ENCODE results near the gene LRG1. TPM values are rescaled to one million over a fixed set of nuclear protein-coding genes. Genes with fewer than 3 reads are reported as not detected.

LRG1 gene
- polyA plus RNA-seq, 1 of the 3 experiments (the other 2 are of a cell fraction): 0.12 TPM

DNA sequence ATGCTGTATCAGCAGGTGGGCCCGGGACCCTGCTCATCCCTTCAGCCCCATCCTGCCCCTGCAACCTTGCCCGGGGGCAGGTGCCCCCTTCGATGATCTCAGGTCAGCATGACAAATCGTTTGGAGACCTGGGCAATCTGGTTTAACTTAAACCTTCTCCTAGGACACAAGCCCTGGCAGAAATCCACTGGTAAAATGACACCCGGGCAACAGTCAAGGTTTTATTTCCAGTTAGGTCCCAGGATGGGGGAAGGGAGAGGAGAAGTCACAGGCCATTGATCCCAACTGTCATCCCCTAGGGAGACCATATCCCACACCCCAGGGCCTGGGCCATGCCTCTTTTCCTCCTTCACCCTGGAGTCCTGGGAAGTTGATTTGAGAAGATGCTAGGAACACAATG, 3.0 kb downstream of the LRG1 start:
- H3K79me2 ChIP-seq (ENCODE audit: insufficient read depth): no peaks in the 10 kb centered on the region
- no peak for TF ChIP-seq GABPA (IDR thresholded peaks at IDR 0.05; ENCODE audit: low read depth)
- no peak for TF ChIP-seq FOXJ3 (CRISPR knock-in tag; IDR thresholded peaks at IDR 0.05)
- TF ChIP-seq TCF12 (IDR thresholded peaks at IDR 0.05): peak; percentile 60
- no peak for TF ChIP-seq POLR2AphosphoS5 (IDR thresholded peaks at IDR 0.05; ENCODE audit: low read depth, low read length)
- no peak overlapping the region for H3K4me2 ChIP-seq
- CTCF ChIA-PET: interaction anchor here (0.6 to 5.7 kb wide), 4 partner anchors 10 to 195 kb away, joined by 3 to 78 read pairs (median 4); no protein-coding TSS in a partner anchor
- no peak overlapping the region for H3K27ac ChIP-seq (ENCODE audit: low read depth in 2 of 2, low read length in 1 of 2)
- H3F3A ChIP-seq (replicated peaks; ENCODE audit: insufficient read depth): no peaks in the 10 kb centered on the region
- no peak overlapping the region for H3K4me3 ChIP-seq (ENCODE audit: low read depth in 2 of 2, low read length in 1 of 2)
- 18% methylated on average over 4 of the region's 5 CpGs for WGBS (ENCODE audit: low lambda C conversion rate)
- no peaks in the 10 kb centered on the region for H4K20me1 ChIP-seq (ENCODE audit: insufficient read depth)
- DNase-seq: peak; percentile 36
- no peaks in the 10 kb centered on the region for H3K36me3 ChIP-seq (replicated peaks in 1 of 2; ENCODE audit: control insufficient read depth in 1 of 2, insufficient read depth in 2 of 2, low read length in 1 of 2)
- H3K27me3 ChIP-seq (ENCODE audit: insufficient read depth): peaks cover 18% of the 10 kb centered on the region; the same call in 1 of the 2 replicates
- H3K4me1 ChIP-seq (ENCODE audit: control insufficient read depth in 1 of 2, insufficient read depth in 2 of 2, low read depth in 1 of 2, low read length in 1 of 2): peaks cover 0 to 13% of the 10 kb centered on the region in 2 experiments; a peak in 2 of 4 replicates
- POLR2A ChIA-PET: no interaction called here
- no peak overlapping the region for H3K9ac ChIP-seq
- H3K9me3 ChIP-seq: no peaks in the 10 kb centered on the region
- H2AFZ ChIP-seq (ENCODE audit: low read depth): no peak overlapping the region
- no peaks in the 10 kb centered on the region for H3K9me2 ChIP-seq

DNA sequence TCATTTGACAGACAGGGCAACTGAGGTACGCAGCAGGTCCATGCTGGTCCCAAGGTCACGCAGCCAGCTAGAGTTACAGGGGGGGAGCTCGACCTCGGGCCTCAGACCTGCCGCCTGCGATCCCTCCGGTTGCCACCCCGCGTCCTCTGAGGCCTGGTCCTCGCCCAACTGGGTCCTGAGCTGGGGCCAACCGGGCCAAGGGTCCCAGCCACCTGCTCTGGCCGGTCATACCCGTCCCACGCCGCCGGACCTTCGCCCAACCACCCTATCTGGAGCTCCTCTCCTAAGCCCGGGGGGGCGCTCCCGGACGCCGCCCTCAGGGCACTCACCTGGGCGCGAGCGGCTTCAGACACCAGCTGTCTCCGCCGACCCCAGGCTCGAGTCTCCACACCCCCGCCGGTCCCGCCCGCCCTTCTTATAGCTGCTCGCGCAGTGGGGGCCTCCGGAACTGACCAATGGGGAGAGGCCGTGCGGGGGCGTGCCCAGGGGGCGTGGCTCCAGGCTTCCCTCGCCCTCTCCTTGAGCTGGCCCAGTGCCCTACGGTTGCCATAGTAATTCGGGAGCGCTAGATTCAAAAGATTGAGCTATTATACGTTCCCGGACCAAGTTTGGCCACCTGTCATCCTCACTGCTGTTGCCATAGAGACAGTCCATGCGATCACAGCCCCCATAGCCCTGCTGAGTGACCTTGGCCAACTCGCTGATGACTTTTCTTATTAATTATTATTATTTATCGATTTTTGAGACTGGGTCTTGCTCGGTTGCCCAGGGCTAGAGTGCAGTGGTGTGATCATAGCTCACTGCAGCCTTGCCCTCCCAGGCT, 4.8 kb downstream of the LRG1 start, which contains the start of gene PLIN5:
TSS of gene PLIN5 (minus strand) at position 389 of the 823 bp plus-strand sequence. CDS start 1,150 bp downstream, outside the sequence.
- H3K79me2 ChIP-seq (ENCODE audit: insufficient read depth): no peaks in the 10 kb centered on the region
- 0 out of 2 replicates have a peak, but pooled peaks have one; percentile 8 for TF ChIP-seq NRF1 (IDR thresholded peaks at IDR 0.05; ENCODE audit: low read depth, low read length)
- TF ChIP-seq, protein P1, sequence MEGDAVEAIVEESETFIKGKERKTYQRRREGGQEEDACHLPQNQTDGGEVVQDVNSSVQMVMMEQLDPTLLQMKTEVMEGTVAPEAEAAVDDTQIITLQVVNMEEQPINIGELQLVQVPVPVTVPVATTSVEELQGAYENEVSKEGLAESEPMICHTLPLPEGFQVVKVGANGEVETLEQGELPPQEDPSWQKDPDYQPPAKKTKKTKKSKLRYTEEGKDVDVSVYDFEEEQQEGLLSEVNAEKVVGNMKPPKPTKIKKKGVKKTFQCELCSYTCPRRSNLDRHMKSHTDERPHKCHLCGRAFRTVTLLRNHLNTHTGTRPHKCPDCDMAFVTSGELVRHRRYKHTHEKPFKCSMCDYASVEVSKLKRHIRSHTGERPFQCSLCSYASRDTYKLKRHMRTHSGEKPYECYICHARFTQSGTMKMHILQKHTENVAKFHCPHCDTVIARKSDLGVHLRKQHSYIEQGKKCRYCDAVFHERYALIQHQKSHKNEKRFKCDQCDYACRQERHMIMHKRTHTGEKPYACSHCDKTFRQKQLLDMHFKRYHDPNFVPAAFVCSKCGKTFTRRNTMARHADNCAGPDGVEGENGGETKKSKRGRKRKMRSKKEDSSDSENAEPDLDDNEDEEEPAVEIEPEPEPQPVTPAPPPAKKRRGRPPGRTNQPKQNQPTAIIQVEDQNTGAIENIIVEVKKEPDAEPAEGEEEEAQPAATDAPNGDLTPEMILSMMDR (IDR thresholded peaks at IDR 0.05): 0 out of 2 replicates have a peak, but pooled peaks have one; percentile 10
- 0 out of 2 replicates have a peak, but pooled peaks have one; percentile 29 for TF ChIP-seq NFIC (IDR thresholded peaks at IDR 0.05; ENCODE audit: borderline replicate concordance)
- TF ChIP-seq FOXM1 (IDR thresholded peaks at IDR 0.05; ENCODE audit: low read depth): no peak
- TF ChIP-seq SIN3A (IDR thresholded peaks at IDR 0.05; ENCODE audit: borderline replicate concordance, low read depth, low read length): peak; percentile 43; the same call in 1 of the 2 replicates
- TF ChIP-seq RCOR1 (IDR thresholded peaks at IDR 0.05; ENCODE audit: low read length): no peak
- TF ChIP-seq JUND (IDR thresholded peaks at IDR 0.05): no peak
- TF ChIP-seq MXI1 (IDR thresholded peaks at IDR 0.05; ENCODE audit: low read depth, low read length): peak; percentile 77
- TF ChIP-seq RAD21 (IDR thresholded peaks at IDR 0.05; ENCODE audit: low read length): no peak
- no peak for TF ChIP-seq ELF1 (IDR thresholded peaks at IDR 0.05)
- TF ChIP-seq POLR2AphosphoS5 (IDR thresholded peaks at IDR 0.05; ENCODE audit: low read depth, low read length): no peak
- no peak for TF ChIP-seq EZH2phosphoT487 (IDR thresholded peaks at IDR 0.05; ENCODE audit: borderline replicate concordance, low read depth)
- TF ChIP-seq YY1 (IDR thresholded peaks at IDR 0.05; ENCODE audit: low read depth): no peak
- peak within 1 kb of the TSS; percentile 29 to 31; a peak in 3 of 4 replicates for H3K4me3 ChIP-seq (ENCODE audit: low read depth in 2 of 2, low read length in 1 of 2)
- WGBS (ENCODE audit: low lambda C conversion rate): 1% methylated on average over 10 of the region's 49 CpGs
- peak; percentile 98 for DNase-seq
- H2AFZ ChIP-seq (ENCODE audit: low read depth): no peak within 1 kb of the TSS
- H3K9me2 ChIP-seq: no peaks in the 10 kb centered on the region
- H3K9ac ChIP-seq: no peak within 1 kb of the TSS
- peaks cover 0 to 13% of the 10 kb centered on the region in 2 experiments; a peak in 2 of 4 replicates for H3K4me1 ChIP-seq (ENCODE audit: control insufficient read depth in 1 of 2, insufficient read depth in 2 of 2, low read depth in 1 of 2, low read length in 1 of 2)
- H3K4me2 ChIP-seq: peak within 1 kb of the TSS; percentile 75
- POLR2A ChIA-PET: interaction anchor here (1.3 kb wide), 2 partner anchors 10 to 288 kb away, joined by 3 to 4 read pairs; partner anchors contain the start of gene YJU2
- no peaks in the 10 kb centered on the region for H4K20me1 ChIP-seq (ENCODE audit: insufficient read depth)
- no peak within 1 kb of the TSS for H3K27ac ChIP-seq (ENCODE audit: low read depth in 2 of 2, low read length in 1 of 2)
- H3F3A ChIP-seq (replicated peaks; ENCODE audit: insufficient read depth): no peaks in the 10 kb centered on the region
- no peaks in the 10 kb centered on the region for H3K36me3 ChIP-seq (replicated peaks in 1 of 2; ENCODE audit: control insufficient read depth in 1 of 2, insufficient read depth in 2 of 2, low read length in 1 of 2)
- H3K27me3 ChIP-seq (ENCODE audit: insufficient read depth): peaks cover 26% of the 10 kb centered on the region; the same call in 1 of the 2 replicates
- no peaks in the 10 kb centered on the region for H3K9me3 ChIP-seq
- CTCF ChIA-PET: interaction anchor here (0.6 to 5.7 kb wide), 12 partner anchors 11 to 1460 kb away, joined by 3 to 78 read pairs (median 3); partner anchors contain the start of genes PLIN4 and SEMA6B

All from SK-N-SH (cell line).